HEK293 (cell line): ENCODE data around the gene RNF39.
A peak's percentile ranks its signal among the peaks of the same experiment; 100 is the strongest.

Experiments used
- ATF2 ChIP-seq: fragments of 450-650 bp; formaldehyde crosslinking; IDR thresholded peaks from 2 replicates; pipeline ENCODE4 v1.5.1; 2016; ENCODE audit warnings: missing biosample characterization, missing genetic modification characterization, low read depth
- GLI4 ChIP-seq: fragments of 450-650 bp; formaldehyde crosslinking; IDR thresholded peaks from 2 replicates; pipeline ENCODE4 v1.5.1; 2016; ENCODE audit warnings: missing biosample characterization, missing genetic modification characterization
- IKZF3 ChIP-seq: fragments of 450-650 bp; IDR thresholded peaks from 2 replicates; pipeline ENCODE4 v1.5.0; 2018; ENCODE audit warnings: missing biosample characterization, mild to moderate bottlenecking, missing genetic modification characterization, moderate library complexity
- YY1 ChIP-seq: fragments of 450-650 bp; formaldehyde crosslinking; IDR thresholded peaks from 2 replicates; pipeline ENCODE4 v1.5.1; 2018; ENCODE audit warnings: missing biosample characterization, missing genetic modification characterization
- YY2 ChIP-seq: fragments of 450-650 bp; formaldehyde crosslinking; IDR thresholded peaks from 2 replicates; pipeline ENCODE4 v1.5.1; 2016; ENCODE audit warnings: missing biosample characterization, missing genetic modification characterization
- ZBTB21 ChIP-seq: fragments of 450-650 bp; formaldehyde crosslinking; IDR thresholded peaks from 2 replicates; pipeline ENCODE4 v1.5.1; 2017; ENCODE audit warnings: missing biosample characterization, missing genetic modification characterization
- ZFP3 ChIP-seq: fragments of 450-650 bp; formaldehyde crosslinking; IDR thresholded peaks from 2 replicates; pipeline ENCODE4 v1.5.1; 2016; ENCODE audit warnings: low read depth, missing biosample characterization, missing genetic modification characterization
- ZNF114 ChIP-seq: fragments of 450-650 bp; formaldehyde crosslinking; IDR thresholded peaks from 2 replicates; pipeline ENCODE4 v1.5.0; 2017; ENCODE audit warnings: missing biosample characterization, missing genetic modification characterization
- ZNF174 ChIP-seq: fragments of 450-650 bp; formaldehyde crosslinking; IDR thresholded peaks from 2 replicates; pipeline ENCODE4 v1.5.0; 2017; ENCODE audit warnings: missing biosample characterization, mild to moderate bottlenecking, missing genetic modification characterization
- ZNF2 ChIP-seq: fragments of 450-650 bp; formaldehyde crosslinking; IDR thresholded peaks from 2 replicates; pipeline ENCODE4 v1.5.1; 2016; ENCODE audit warnings: missing biosample characterization, missing genetic modification characterization
- ZNF211 ChIP-seq: fragments of 450-650 bp; formaldehyde crosslinking; IDR thresholded peaks from 2 replicates; pipeline ENCODE4 v1.5.1; 2016; ENCODE audit warnings: low read depth, missing biosample characterization, missing genetic modification characterization
- ZNF214 ChIP-seq: fragments of 450-650 bp; formaldehyde crosslinking; IDR thresholded peaks from 2 replicates; pipeline ENCODE4 v1.5.1; 2017; ENCODE audit warnings: missing biosample characterization, mild to moderate bottlenecking, missing genetic modification characterization, borderline replicate concordance
- ZNF223 ChIP-seq: fragments of 450-650 bp; formaldehyde crosslinking; IDR thresholded peaks from 2 replicates; pipeline ENCODE4 v1.5.1; 2016; ENCODE audit warnings: missing biosample characterization, missing genetic modification characterization
- ZNF23 ChIP-seq: fragments of 450-650 bp; formaldehyde crosslinking; IDR thresholded peaks from 2 replicates; pipeline ENCODE4 v1.5.1; 2016; ENCODE audit warnings: missing biosample characterization, missing genetic modification characterization, borderline replicate concordance
- ZNF24 ChIP-seq: fragments of 450-650 bp; formaldehyde crosslinking; IDR thresholded peaks from 2 replicates; pipeline ENCODE4 v1.5.1; 2016; ENCODE audit warnings: missing biosample characterization, missing genetic modification characterization
- ZNF26 ChIP-seq: fragments of 450-650 bp; formaldehyde crosslinking; IDR thresholded peaks from 2 replicates; pipeline ENCODE4 v1.5.1; 2016; ENCODE audit warnings: missing biosample characterization, missing genetic modification characterization
- ZNF302 ChIP-seq: fragments of 450-650 bp; formaldehyde crosslinking; IDR thresholded peaks from 2 replicates; pipeline ENCODE4 v1.5.1; 2016; ENCODE audit warnings: missing biosample characterization, missing genetic modification characterization, low read depth
- ZNF404 ChIP-seq: fragments of 450-650 bp; formaldehyde crosslinking; IDR thresholded peaks from 2 replicates; pipeline ENCODE4 v1.5.1; 2017; ENCODE audit warnings: missing biosample characterization, missing genetic modification characterization
- ZNF585B ChIP-seq: fragments of 450-650 bp; formaldehyde crosslinking; IDR thresholded peaks from 2 replicates; pipeline ENCODE4 v1.5.1; 2016; ENCODE audit warnings: missing biosample characterization, missing genetic modification characterization
- ZNF701 ChIP-seq: fragments of 450-650 bp; formaldehyde crosslinking; IDR thresholded peaks from 2 replicates; pipeline ENCODE4 v1.5.1; 2016; ENCODE audit warnings: missing biosample characterization, missing genetic modification characterization
- ZNF777 ChIP-seq: fragments of 450-650 bp; formaldehyde crosslinking; IDR thresholded peaks from 2 replicates; pipeline ENCODE4 v1.5.1; 2017; ENCODE audit warnings: missing biosample characterization, missing genetic modification characterization, borderline replicate concordance
- ZSCAN5A ChIP-seq: fragments of 450-650 bp; formaldehyde crosslinking; IDR thresholded peaks from 2 replicates; pipeline ENCODE4 v1.5.1; 2016; ENCODE audit warnings: missing biosample characterization, missing genetic modification characterization
- TF ChIP-seq, protein P1 (sequence below): fragments of 450-650 bp; formaldehyde crosslinking; IDR thresholded peaks from 2 replicates; pipeline ENCODE4 v1.5.1; 2016; ENCODE audit warnings: missing biosample characterization, missing genetic modification characterization
- TF ChIP-seq, protein P2 (sequence below): fragments of 450-650 bp; formaldehyde crosslinking; IDR thresholded peaks from 2 replicates; pipeline ENCODE4 v1.5.1; 2016; ENCODE audit warnings: missing biosample characterization, missing genetic modification characterization
- TF ChIP-seq, protein P3 (sequence below): fragments of 450-650 bp; formaldehyde crosslinking; conservative IDR thresholded peaks from 2 replicates; pipeline ENCODE4 v1.5.1; 2016; ENCODE audit warnings: low read depth, missing biosample characterization, missing genetic modification characterization
- TF ChIP-seq, protein P4 (sequence below): sonication (generic); formaldehyde crosslinking; IDR thresholded peaks from 2 replicates; pipeline ENCODE4 v1.8.1; 2022; ENCODE audit warnings: mild to moderate bottlenecking, moderate library complexity, missing genetic modification reagents

RNF39 gene

DNA sequence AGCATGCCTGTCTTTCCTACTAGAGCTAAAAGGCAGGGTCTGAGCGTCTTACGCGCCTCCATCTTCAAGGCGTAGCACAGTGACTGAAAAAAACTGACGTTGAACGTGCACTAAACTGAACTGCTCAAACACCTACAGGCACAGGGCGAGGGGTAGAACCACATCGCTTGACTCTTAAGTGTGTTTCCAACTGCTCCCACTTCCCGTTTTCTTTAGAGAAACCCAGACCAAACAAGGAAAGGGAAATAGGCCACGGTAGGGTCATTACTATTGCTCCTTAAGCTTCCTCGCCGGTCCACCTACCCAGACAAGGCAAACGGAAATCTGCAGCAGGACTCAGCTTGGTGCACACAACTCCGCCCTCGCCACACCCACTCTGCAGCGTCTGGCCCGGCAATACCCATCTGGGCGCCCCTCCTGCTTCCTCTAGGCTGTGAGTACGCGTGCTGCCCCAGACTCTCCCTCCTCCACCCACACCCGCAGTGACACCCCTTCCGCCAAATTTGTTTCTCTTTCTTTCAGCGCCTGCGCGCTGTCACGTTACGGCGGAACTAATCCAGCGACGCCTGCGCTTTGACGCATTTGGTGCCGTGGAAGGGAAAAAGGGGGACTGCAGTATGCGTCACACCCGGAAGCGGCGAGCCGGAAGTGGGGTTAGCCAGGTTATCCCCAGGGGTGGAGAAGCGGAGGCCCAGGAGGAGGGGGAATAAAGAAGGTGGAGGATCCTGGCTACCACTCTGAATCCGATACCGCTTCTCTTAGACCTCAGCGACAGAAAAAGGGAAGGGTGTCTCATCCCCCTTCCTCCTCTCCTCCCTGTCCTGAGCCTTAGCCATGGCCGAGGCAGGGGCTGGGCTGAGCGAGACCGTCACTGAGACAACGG, 8.8 kb downstream of the RNF39 start, which contains the start of gene PPP1R11 (continued):
- no peak for TF ChIP-seq ZNF26 (tag by site-specific recombination)
- TF ChIP-seq, protein P1, sequence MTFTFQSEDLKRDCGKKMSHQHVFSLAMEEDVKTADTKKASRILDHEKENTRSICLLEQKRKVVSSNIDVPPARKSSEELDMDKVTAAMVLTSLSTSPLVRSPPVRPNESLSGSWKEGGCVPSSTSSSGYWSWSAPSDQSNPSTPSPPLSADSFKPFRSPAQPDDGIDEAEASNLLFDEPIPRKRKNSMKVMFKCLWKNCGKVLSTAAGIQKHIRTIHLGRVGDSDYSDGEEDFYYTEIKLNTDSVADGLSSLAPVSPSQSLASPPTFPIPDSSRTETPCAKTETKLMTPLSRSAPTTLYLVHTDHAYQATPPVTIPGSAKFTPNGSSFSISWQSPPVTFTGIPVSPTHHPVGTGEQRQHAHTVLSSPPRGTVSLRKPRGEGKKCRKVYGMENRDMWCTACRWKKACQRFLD (tag by site-specific recombination), result no peak
- no peak for TF ChIP-seq ZNF777 (tag by site-specific recombination)
- no peak for TF ChIP-seq YY2
- no peak for TF ChIP-seq ZNF211 (tag by site-specific recombination)
- no peak for TF ChIP-seq ZNF585B
- TF ChIP-seq IKZF3 (tag by site-specific recombination), result peak; percentile 75
- TF ChIP-seq, protein P2, sequence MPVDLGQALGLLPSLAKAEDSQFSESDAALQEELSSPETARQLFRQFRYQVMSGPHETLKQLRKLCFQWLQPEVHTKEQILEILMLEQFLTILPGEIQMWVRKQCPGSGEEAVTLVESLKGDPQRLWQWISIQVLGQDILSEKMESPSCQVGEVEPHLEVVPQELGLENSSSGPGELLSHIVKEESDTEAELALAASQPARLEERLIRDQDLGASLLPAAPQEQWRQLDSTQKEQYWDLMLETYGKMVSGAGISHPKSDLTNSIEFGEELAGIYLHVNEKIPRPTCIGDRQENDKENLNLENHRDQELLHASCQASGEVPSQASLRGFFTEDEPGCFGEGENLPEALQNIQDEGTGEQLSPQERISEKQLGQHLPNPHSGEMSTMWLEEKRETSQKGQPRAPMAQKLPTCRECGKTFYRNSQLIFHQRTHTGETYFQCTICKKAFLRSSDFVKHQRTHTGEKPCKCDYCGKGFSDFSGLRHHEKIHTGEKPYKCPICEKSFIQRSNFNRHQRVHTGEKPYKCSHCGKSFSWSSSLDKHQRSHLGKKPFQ (tag by site-specific recombination), result no peak
- TF ChIP-seq YY1, result peak; percentile 40; the same call in 1 of the 2 replicates
- TF ChIP-seq, protein P3, sequence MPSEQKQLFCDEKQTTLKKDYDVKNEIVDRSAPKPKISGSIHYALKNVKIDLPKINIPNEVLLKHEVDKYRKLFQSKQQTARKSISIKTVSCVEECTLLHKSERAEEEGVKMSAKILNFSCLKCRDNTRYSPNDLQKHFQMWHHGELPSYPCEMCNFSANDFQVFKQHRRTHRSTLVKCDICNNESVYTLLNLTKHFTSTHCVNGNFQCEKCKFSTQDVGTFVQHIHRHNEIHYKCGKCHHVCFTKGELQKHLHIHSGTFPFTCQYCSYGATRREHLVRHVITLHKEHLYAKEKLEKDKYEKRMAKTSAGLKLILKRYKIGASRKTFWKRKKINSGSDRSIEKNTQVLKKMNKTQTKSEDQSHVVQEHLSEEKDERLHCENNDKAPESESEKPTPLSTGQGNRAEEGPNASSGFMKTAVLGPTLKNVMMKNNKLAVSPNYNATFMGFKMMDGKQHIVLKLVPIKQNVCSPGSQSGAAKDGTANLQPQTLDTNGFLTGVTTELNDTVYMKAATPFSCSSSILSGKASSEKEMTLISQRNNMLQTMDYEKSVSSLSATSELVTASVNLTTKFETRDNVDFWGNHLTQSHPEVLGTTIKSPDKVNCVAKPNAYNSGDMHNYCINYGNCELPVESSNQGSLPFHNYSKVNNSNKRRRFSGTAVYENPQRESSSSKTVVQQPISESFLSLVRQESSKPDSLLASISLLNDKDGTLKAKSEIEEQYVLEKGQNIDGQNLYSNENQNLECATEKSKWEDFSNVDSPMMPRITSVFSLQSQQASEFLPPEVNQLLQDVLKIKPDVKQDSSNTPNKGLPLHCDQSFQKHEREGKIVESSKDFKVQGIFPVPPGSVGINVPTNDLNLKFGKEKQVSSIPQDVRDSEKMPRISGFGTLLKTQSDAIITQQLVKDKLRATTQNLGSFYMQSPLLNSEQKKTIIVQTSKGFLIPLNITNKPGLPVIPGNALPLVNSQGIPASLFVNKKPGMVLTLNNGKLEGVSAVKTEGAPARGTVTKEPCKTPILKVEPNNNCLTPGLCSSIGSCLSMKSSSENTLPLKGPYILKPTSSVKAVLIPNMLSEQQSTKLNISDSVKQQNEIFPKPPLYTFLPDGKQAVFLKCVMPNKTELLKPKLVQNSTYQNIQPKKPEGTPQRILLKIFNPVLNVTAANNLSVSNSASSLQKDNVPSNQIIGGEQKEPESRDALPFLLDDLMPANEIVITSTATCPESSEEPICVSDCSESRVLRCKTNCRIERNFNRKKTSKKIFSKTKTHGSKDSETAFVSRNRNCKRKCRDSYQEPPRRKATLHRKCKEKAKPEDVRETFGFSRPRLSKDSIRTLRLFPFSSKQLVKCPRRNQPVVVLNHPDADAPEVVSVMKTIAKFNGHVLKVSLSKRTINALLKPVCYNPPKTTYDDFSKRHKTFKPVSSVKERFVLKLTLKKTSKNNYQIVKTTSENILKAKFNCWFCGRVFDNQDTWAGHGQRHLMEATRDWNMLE, result peak; percentile 80
- TF ChIP-seq GLI4 (tag by site-specific recombination), result 0 out of 2 replicates have a peak, but pooled peaks have one; percentile 41
- no peak for TF ChIP-seq ZNF2 (tag by site-specific recombination)
- no peak for TF ChIP-seq ZNF223 (tag by site-specific recombination)
- no peak for TF ChIP-seq ZNF701
- no peak; the same call in 1 of the 2 replicates for TF ChIP-seq ZSCAN5A (tag by site-specific recombination)
- no peak for TF ChIP-seq ZNF404
- no peak for TF ChIP-seq ZNF174 (tag by site-specific recombination)
- no peak for TF ChIP-seq ZNF214
- TF ChIP-seq, protein P4, sequence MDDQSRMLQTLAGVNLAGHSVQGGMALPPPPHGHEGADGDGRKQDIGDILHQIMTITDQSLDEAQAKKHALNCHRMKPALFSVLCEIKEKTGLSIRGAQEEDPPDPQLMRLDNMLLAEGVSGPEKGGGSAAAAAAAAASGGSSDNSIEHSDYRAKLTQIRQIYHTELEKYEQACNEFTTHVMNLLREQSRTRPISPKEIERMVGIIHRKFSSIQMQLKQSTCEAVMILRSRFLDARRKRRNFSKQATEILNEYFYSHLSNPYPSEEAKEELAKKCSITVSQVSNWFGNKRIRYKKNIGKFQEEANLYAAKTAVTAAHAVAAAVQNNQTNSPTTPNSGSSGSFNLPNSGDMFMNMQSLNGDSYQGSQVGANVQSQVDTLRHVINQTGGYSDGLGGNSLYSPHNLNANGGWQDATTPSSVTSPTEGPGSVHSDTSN (CRISPR knock-in tag), result no peak; the same call in none of the 2 replicates
- TF ChIP-seq ZNF24 (tag by site-specific recombination), result peak; percentile 54; the same call in 1 of the 2 replicates
- TF ChIP-seq ATF2 (tag by site-specific recombination), result no peak
- no peak for TF ChIP-seq ZNF114
- TF ChIP-seq ZNF302, result no peak
- TF ChIP-seq ZFP3, result no peak
- TF ChIP-seq ZNF23, result no peak
- TF ChIP-seq ZBTB21 (tag by site-specific recombination), result peak; percentile 91
